H1 (cell line): ENCODE data around the gene FLT4. TPM values are rescaled to one million over a fixed set of nuclear protein-coding genes. Genes with fewer than 3 reads are reported as not detected.

Experiments
- CTCF ChIA-PET: fragments of 300-600 bp; sonication (Branson Sonifier 250); formaldehyde crosslinking; loops from one replicate; lab custom pipeline; 2021; ENCODE audit not compliant: partially characterized antibody; lab: Charles Lee
- POLR2A ChIA-PET: fragments of 300-600 bp; sonication (Branson Sonifier 250); formaldehyde crosslinking; loops from one replicate; lab custom pipeline; 2021; ENCODE audit warnings: inconsistent platforms; ENCODE audit not compliant: partially characterized antibody; lab: Charles Lee
- DNase-seq, 2 experiments: peaks; one replicate each; pipeline versions ENCODE4 v3.0.0 to v3.0.0-alpha.2; 2010 to 2022; ENCODE audit warnings: low spot score in 2 of 2, low read depth in 1 of 2, mixed read lengths in 1 of 2
- FAIRE-seq: peaks from 2 replicates; lab custom pipeline; 2011; peaks lifted over from hg19 to GRCh38; lab: Jason Lieb, UNC
- H2AFZ ChIP-seq: 2 replicates; pipeline ENCODE4 v1.8.1; 2012; ENCODE audit warnings: low read length, inconsistent platforms
- H2AK5ac ChIP-seq: 2 replicates; pipeline ENCODE4 v1.6.1; 2013; ENCODE audit warnings: low read depth, low read length
- H2BK120ac ChIP-seq: replicated peaks from 2 replicates; pipeline ENCODE3; 2013; ENCODE audit warnings: low read depth, low read length, inconsistent platforms
- H2BK12ac ChIP-seq: 2 replicates; pipeline ENCODE4 v1.6.1; 2013; ENCODE audit warnings: low read depth, low read length
- H2BK15ac ChIP-seq: 2 replicates; pipeline ENCODE4 v1.6.1; 2013; ENCODE audit warnings: low read length
- H2BK20ac ChIP-seq: 2 replicates; pipeline ENCODE4 v1.6.1; 2013; ENCODE audit warnings: low read length
- H2BK5ac ChIP-seq: 2 replicates; pipeline ENCODE4 v1.6.1; 2013; ENCODE audit warnings: low read depth, low read length
- H3K14ac ChIP-seq: 2 replicates; pipeline ENCODE4 v1.6.1; 2013; ENCODE audit warnings: inconsistent platforms; ENCODE audit not compliant: insufficient read length
- H3K18ac ChIP-seq: 2 replicates; pipeline ENCODE4 v1.6.1; 2013; ENCODE audit warnings: low read length; ENCODE audit errors: extremely low read depth
- H3K23ac ChIP-seq: 2 replicates; pipeline ENCODE4 v1.6.1; 2013; ENCODE audit warnings: inconsistent platforms; ENCODE audit not compliant: insufficient read length
- H3K23me2 ChIP-seq: 2 replicates; pipeline ENCODE4 v1.6.1; 2013; ENCODE audit warnings: low read depth, low read length
- H3K27ac ChIP-seq: 2 replicates; pipeline ENCODE4 v1.6.1; 2011; ENCODE audit warnings: low read depth, low read length, inconsistent platforms
- H3K27me3 ChIP-seq, 4 experiments: replicated peaks in 1 of 4; 1 replicate in 1 of 4; 2 replicates in 3 of 4; pipeline versions ENCODE4 v1.6.1 to v1.8.1; 2011 to 2013; ENCODE audit warnings: low read length in 3 of 4, mild to moderate bottlenecking in 3 of 4, inconsistent platforms in 2 of 4, mixed read lengths in 2 of 4, moderate library complexity in 1 of 4; ENCODE audit not compliant: control insufficient read depth in 3 of 4, insufficient read depth in 3 of 4; ENCODE audit errors: extremely low read depth in 1 of 4
- H3K36me3 ChIP-seq, 4 experiments: 2 replicates each; pipeline versions ENCODE4 v1.6.1 to v1.8.1; 2011 to 2013; ENCODE audit warnings: mild to moderate bottlenecking in 4 of 4, low read length in 3 of 4, moderate library complexity in 2 of 4, control low read depth in 1 of 4, inconsistent platforms in 1 of 4; ENCODE audit not compliant: insufficient read depth in 4 of 4, control insufficient read depth in 2 of 4
- H3K4ac ChIP-seq: replicated peaks from 2 replicates; pipeline ENCODE3; 2013; ENCODE audit warnings: low read length, low read depth, mixed read lengths, inconsistent platforms; ENCODE audit not compliant: insufficient read length
- H3K4me1 ChIP-seq, 4 experiments: replicated peaks in 1 of 4; 1 replicate in 1 of 4; 2 replicates in 3 of 4; pipeline versions ENCODE4 v1.6.1 to v1.8.1; 2011 to 2013; ENCODE audit warnings: low read length in 3 of 4, inconsistent platforms in 2 of 4, mixed read lengths in 1 of 4; ENCODE audit not compliant: insufficient read depth in 4 of 4, control insufficient read depth in 3 of 4
- H3K4me2 ChIP-seq, 2 experiments: 2 replicates each; pipeline versions ENCODE4 v1.6.1 to v1.8.1; 2011 to 2013; ENCODE audit warnings: low read depth in 2 of 2, low read length in 2 of 2, control low read depth in 1 of 2, inconsistent platforms in 1 of 2, mild to moderate bottlenecking in 1 of 2; ENCODE audit not compliant: insufficient read depth in 1 of 2
- H3K4me3 ChIP-seq, 4 experiments: fragments of 200-600, 300-600 bp in 1 of 4; sonication (generic), shearing (Covaris generic), sonication (Bioruptor Twin) in 1 of 4; 2 replicates each; pipeline versions ENCODE4 v1.5.1 to v1.8.1; 2011 to 2016; ENCODE audit warnings: low read length in 4 of 4, low read depth in 3 of 4, control low read depth in 2 of 4, inconsistent platforms in 2 of 4, mild to moderate bottlenecking in 2 of 4, mixed read lengths in 1 of 4, moderate library complexity in 1 of 4; ENCODE audit not compliant: insufficient read depth in 2 of 4; ENCODE audit errors: extremely low read depth in 1 of 4
- H3K56ac ChIP-seq: replicated peaks from 2 replicates; pipeline ENCODE3; 2013; ENCODE audit warnings: low read depth, mild to moderate bottlenecking, mixed read lengths, low read length, inconsistent platforms; ENCODE audit not compliant: insufficient read length
- H3K79me1 ChIP-seq: 2 replicates; pipeline ENCODE4 v1.6.1; 2013; ENCODE audit warnings: low read depth, low read length, control low read depth
- H3K79me2 ChIP-seq, 2 experiments: 2 replicates each; pipeline versions ENCODE4 v1.6.1 to v1.8.1; 2012 to 2013; ENCODE audit warnings: low read length in 2 of 2, mild to moderate bottlenecking in 2 of 2, inconsistent platforms in 1 of 2; ENCODE audit not compliant: insufficient read depth in 2 of 2, control insufficient read depth in 1 of 2
- H3K9ac ChIP-seq, 4 experiments: replicated peaks in 1 of 4; 1 replicate in 1 of 4; 2 replicates in 3 of 4; pipeline versions ENCODE4 v1.6.1 to v1.8.1; 2011 to 2013; ENCODE audit warnings: low read depth in 3 of 4, low read length in 3 of 4, control low read depth in 2 of 4, mild to moderate bottlenecking in 2 of 4, moderate library complexity in 2 of 4, inconsistent platforms in 1 of 4; ENCODE audit errors: extremely low read depth in 1 of 4
- H3K9me3 ChIP-seq, 2 experiments: 2 replicates each; pipeline versions ENCODE4 v1.6.1 to v1.8.1; 2012 to 2013; ENCODE audit warnings: mild to moderate bottlenecking in 2 of 2, moderate library complexity in 2 of 2, control low read depth in 1 of 2, inconsistent platforms in 1 of 2, low read depth in 1 of 2, low read length in 1 of 2, mixed read lengths in 1 of 2; ENCODE audit not compliant: insufficient read depth in 2 of 2
- H4K20me1 ChIP-seq, 2 experiments: replicated peaks in 1 of 2; 2 replicates each; pipeline versions ENCODE3 to v1.8.1; 2011 to 2013; ENCODE audit warnings: inconsistent platforms in 2 of 2, low read length in 2 of 2, mild to moderate bottlenecking in 1 of 2; ENCODE audit not compliant: insufficient read depth in 2 of 2, control insufficient read depth in 1 of 2
- H4K5ac ChIP-seq: 2 replicates; pipeline ENCODE4 v1.6.1; 2013; ENCODE audit warnings: low read length, low read depth, mixed read lengths, inconsistent platforms; ENCODE audit not compliant: insufficient read length
- H4K8ac ChIP-seq: 2 replicates; pipeline ENCODE4 v1.8.0; 2013; ENCODE audit warnings: mild to moderate bottlenecking, moderate library complexity, low read length, inconsistent platforms; ENCODE audit not compliant: insufficient read depth; ENCODE audit errors: extremely low read depth
- H4K91ac ChIP-seq: replicated peaks from 2 replicates; pipeline ENCODE3; 2013; ENCODE audit warnings: low read length, mixed read lengths, inconsistent platforms; ENCODE audit not compliant: insufficient read length
- CEBPB ChIP-seq: IDR thresholded peaks from 2 replicates; pipeline ENCODE4 v1.6.1; 2012; ENCODE audit warnings: low read depth, low read length
- CHD1 ChIP-seq: IDR thresholded peaks from 2 replicates; pipeline ENCODE4 v1.6.1; 2012; ENCODE audit warnings: low read depth, low read length, improper control_type of control experiment
- POLR2AphosphoS5 ChIP-seq: IDR thresholded peaks from 2 replicates; pipeline ENCODE4 v1.6.1; 2011; ENCODE audit warnings: low read depth, low read length
- SP2 ChIP-seq: IDR thresholded peaks from 2 replicates; pipeline ENCODE4 v1.6.1; 2012; ENCODE audit warnings: mild to moderate bottlenecking, low read length, inconsistent platforms
- whole genome bisulfite sequencing, 2 experiments: shearing (Covaris generic) in 1 of 2; methylation state at CpG; one replicate each; pipeline versions ENCODE4 v1.1.6 to v1.1.7; 2013 to 2015; ENCODE audit warnings: low lambda C conversion rate in 2 of 2, mixed read lengths in 2 of 2, inconsistent platforms in 1 of 2, low coverage in 1 of 2, missing lambda C conversion rate in 1 of 2; ENCODE audit not compliant: insufficient replicate concordance in 2 of 2, insufficient coverage in 1 of 2, insufficient read length in 1 of 2; ENCODE audit errors: extremely low coverage in 1 of 2, missing lambda C conversion rate in 1 of 2; 5-methylcytosine and 5-hydroxymethylcytosine counted together
- polyA plus RNA-seq, 7 experiments: library from polyadenylated mRNA; depleted of rRNA in 3 of 7; stranded (reverse) in 5 of 7; unstranded in 2 of 7; fragments of >200 nt in 5 of 7; fragments of 200-250 nt in 2 of 7; gene quantifications; 1 replicate in 5 of 7; 2 replicates in 1 of 7; 4 replicates in 1 of 7; pipeline versions ENCODE4 v1.2.1 to v1.2.3, GENCODE V29; 2011 to 2013; ENCODE audit warnings: missing spikeins in 2 of 7, mixed read lengths in 2 of 7
- total RNA-seq: library from RNA; stranded (reverse); fragmentation: NEBNext Ultra II Directional; extraction: Animal tissue kit (Norgen Biotek cat#: 25700); gene quantifications from 2 replicates; pipeline ENCODE4 v1.2.1, GENCODE V29; 2021

FLT4 gene
- total and polyA plus RNA-seq, 2 of the 8 experiments (the other 6 are each of a cell fraction or from before 2014, with no cell fraction given), result 6.5 to 7.7 TPM

DNA sequence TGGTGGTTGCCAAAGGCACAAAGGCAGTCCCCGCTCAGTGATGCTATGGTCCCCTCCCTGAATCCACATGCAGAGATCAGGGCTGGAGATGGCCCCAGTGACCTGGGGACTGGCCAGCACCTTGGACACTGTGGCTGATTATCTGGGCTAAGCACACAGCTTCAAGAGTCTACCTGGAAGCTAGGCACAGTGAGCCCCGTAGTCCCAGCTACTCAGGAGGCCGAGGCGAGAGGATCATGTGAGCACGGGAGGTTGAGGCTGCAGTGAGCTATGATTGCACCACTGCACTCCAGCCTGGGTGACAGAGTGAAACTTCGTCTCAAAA, 49.8 kb downstream of the FLT4 start:
- Histone ChIP-seq H3K79me2 (no peaks in the 10 kb centered on the region), H2BK15ac (no peak overlapping the region), H4K8ac (no peak overlapping the region), H3K23ac (no peak overlapping the region), H3K23me2 (peaks cover 6% of the 10 kb centered on the region; the same call in 1 of the 2 replicates), H3K4me2 (no peak overlapping the region), H3K14ac (no peak overlapping the region), H2BK20ac (no peak overlapping the region), H3K4me3 (no peak overlapping the region), H2BK120ac (no peak overlapping the region), H2AK5ac (no peak overlapping the region), H3K4me1 (no peaks in the 10 kb centered on the region; a peak in 1 of 7 replicates), H3K27ac (no peak overlapping the region), H2AFZ (no peak overlapping the region), H3K9me3 (no peaks in the 10 kb centered on the region), H3K4ac (no peak overlapping the region), H3K9ac (no peak overlapping the region), H3K79me1 (no peaks in the 10 kb centered on the region), H3K56ac (no peak overlapping the region), H4K20me1 (peaks cover 0 to 2% of the 10 kb centered on the region in 2 experiments), H3K36me3 (no peaks in the 10 kb centered on the region), H3K27me3 (peaks cover 0 to 1% (median 0%) of the 10 kb centered on the region in 4 experiments; a peak in 1 of 7 replicates), H4K5ac (no peak overlapping the region), H2BK12ac (no peak overlapping the region), H3K18ac (no peak overlapping the region), H4K91ac (no peak overlapping the region), H2BK5ac (no peak overlapping the region)
- POLR2A ChIA-PET, result no interaction called here
- CTCF ChIA-PET, result interaction anchor here (2.0 kb wide), 1 partner anchor 12 kb away, joined by 6 read pairs; no protein-coding TSS in a partner anchor
- no peak for DNase-seq
- 96% methylated on average over 4 of the region's 6 CpGs; no CpG with 5 or more reads in 1 of the 2 experiments for WGBS, 2 experiments
- FAIRE-seq, result no peak
- TF ChIP-seq SP2 (no peak), POLR2AphosphoS5 (no peak), CEBPB (no peak), CHD1 (no peak)
